K562 (cell line): ENCODE data around the gene BNIPL. TPM values are rescaled to one million over a fixed set of nuclear protein-coding genes. Genes with fewer than 3 reads are reported as not detected.

Experiments used
- AFF1 ChIP-seq, 2 experiments: fragments of 450-650 bp; IDR thresholded peaks; 2 replicates each; pipeline ENCODE4 v1.6.1; 2018; ENCODE audit warnings: mild to moderate bottlenecking in 2 of 2, low read depth in 1 of 2; ENCODE audit not compliant: partially characterized antibody in 2 of 2
- ARHGAP35 ChIP-seq: fragments of 450-650 bp; IDR thresholded peaks from 2 replicates; pipeline ENCODE4 v1.6.1; 2018; ENCODE audit not compliant: partially characterized antibody
- BMI1 ChIP-seq: fragments of 150-350 bp; IDR thresholded peaks from 2 replicates; pipeline ENCODE4 v1.6.1; 2014; ENCODE audit warnings: low read length
- E2F4 ChIP-seq: sonication (generic); formaldehyde crosslinking; IDR thresholded peaks from 2 replicates; pipeline ENCODE4 v1.8.0; 2022; ENCODE audit warnings: mild to moderate bottlenecking, low read depth, missing genetic modification reagents
- FOXP1 ChIP-seq: sonication (generic); formaldehyde crosslinking; IDR thresholded peaks from 2 replicates; pipeline ENCODE4 v1.8.0; 2022; ENCODE audit warnings: mild to moderate bottlenecking, missing genetic modification reagents
- HDAC8 ChIP-seq: fragments of 450-650 bp; IDR thresholded peaks from 2 replicates; pipeline ENCODE4 v1.6.1; 2016; ENCODE audit warnings: mild to moderate bottlenecking, missing genetic modification characterization, moderate library complexity, missing compliant biosample characterization
- HMG20B ChIP-seq: fragments of 250-450 bp; sonication (Bioruptor Pico); IDR thresholded peaks from 2 replicates; pipeline ENCODE4 v1.5.0; 2021; ENCODE audit warnings: mild to moderate bottlenecking
- LCOR ChIP-seq: sonication (generic); formaldehyde crosslinking; IDR thresholded peaks from 2 replicates; pipeline ENCODE4 v1.8.0; 2022; ENCODE audit warnings: mild to moderate bottlenecking, missing genetic modification reagents
- NUFIP1 ChIP-seq: fragments of 450-650 bp; IDR thresholded peaks from 2 replicates; pipeline ENCODE4 v1.6.1; 2018; ENCODE audit not compliant: partially characterized antibody
- PATZ1 ChIP-seq: fragments of 250-450 bp; sonication (Bioruptor Pico); IDR thresholded peaks from 2 replicates; pipeline ENCODE4 v1.5.0; 2020; ENCODE audit warnings: mild to moderate bottlenecking, borderline replicate concordance
- PHB ChIP-seq: fragments of 250-450 bp; sonication (Bioruptor Pico); IDR thresholded peaks from 2 replicates; pipeline ENCODE4 v1.5.0; 2021
- POLR2A ChIP-seq: fragments of 450-650 bp; conservative IDR thresholded peaks from 2 replicates; pipeline ENCODE4 v1.6.1; 2016
- POLR2B ChIP-seq: fragments of 450-650 bp; IDR thresholded peaks from 2 replicates; pipeline ENCODE4 v1.6.1; 2018; ENCODE audit warnings: low read depth; ENCODE audit not compliant: partially characterized antibody
- RBM22 ChIP-seq: fragments of 200-400 bp; formaldehyde crosslinking; IDR thresholded peaks from 2 replicates; pipeline ENCODE4 v1.6.1; 2018; ENCODE audit warnings: low read length, low read depth; ENCODE audit not compliant: poor library complexity, severe bottlenecking
- polyA plus RNA-seq, 8 experiments: library from polyadenylated mRNA; depleted of rRNA in 4 of 8; stranded (reverse) in 5 of 8; unstranded in 3 of 8; fragments of >200 nt; fragmentation: Nextera tagmentation in 2 of 8; fragmentation: Illumina TruSeq in 1 of 8; extraction: Ambion mirVana in 2 of 8; extraction: Trizol in 1 of 8; gene quantifications; 2 replicates each; pipeline versions ENCODE4 v1.2.1 to v1.2.3, GENCODE V29; 2011 to 2014; ENCODE audit warnings: inconsistent platforms in 1 of 8, missing spikeins in 1 of 8
- total RNA-seq, 7 experiments: library from RNA; depleted of rRNA in 6 of 7; stranded (reverse); fragments of >200 nt in 6 of 7; fragmentation: Illumina TruSeq in 2 of 7; extraction: Trizol in 2 of 7; gene quantifications; 2 replicates each; pipeline versions ENCODE4 v1.2.1 to v1.2.3, GENCODE V29; 2011 to 2021; ENCODE audit warnings: low replicate concordance in 1 of 7
- TF ChIP-seq, protein P1 (sequence below): fragments of 450-650 bp; formaldehyde crosslinking; IDR thresholded peaks from 2 replicates; pipeline ENCODE4 v1.4.0; 2022; ENCODE audit warnings: missing genetic modification characterization
- TF ChIP-seq, protein P2 (sequence below), 2 experiments: fragments of 150-350 bp in 1 of 2; IDR thresholded peaks; 2 replicates each; pipeline ENCODE4 v1.6.1; 2012 to 2016; ENCODE audit warnings: low read depth in 2 of 2, low read length in 2 of 2, mild to moderate bottlenecking in 1 of 2, moderate library complexity in 1 of 2

Gene BNIPL
- total and polyA plus RNA-seq, 9 of the 15 experiments (the other 6 are each of a cell fraction or from before 2014, with no cell fraction given): 0.08 to 1.4 (median 0.68) TPM

- TF ChIP-seq HMG20B (CRISPR knock-in tag) (no peak), E2F4 (CRISPR knock-in tag) (no peak), BMI1 (no peak), RBM22 (no peak), POLR2B (no peak), ARHGAP35 (no peak), LCOR (CRISPR knock-in tag) (peak; percentile 57; the same call in 1 of the 2 replicates), PHB (CRISPR knock-in tag) (no peak), FOXP1 (no peak), PATZ1 (CRISPR knock-in tag) (no peak), AFF1 (IDR thresholded peaks at IDR 0.05; ENCODE audit: low read depth in 1 of 2, partially characterized antibody in 2 of 2) (no peak), NUFIP1 (no peak), POLR2A (peak; percentile 46; the same call in 1 of the 2 replicates), HDAC8 (tag) (no peak; the same call in 1 of the 2 replicates)
- TF ChIP-seq, protein P1, sequence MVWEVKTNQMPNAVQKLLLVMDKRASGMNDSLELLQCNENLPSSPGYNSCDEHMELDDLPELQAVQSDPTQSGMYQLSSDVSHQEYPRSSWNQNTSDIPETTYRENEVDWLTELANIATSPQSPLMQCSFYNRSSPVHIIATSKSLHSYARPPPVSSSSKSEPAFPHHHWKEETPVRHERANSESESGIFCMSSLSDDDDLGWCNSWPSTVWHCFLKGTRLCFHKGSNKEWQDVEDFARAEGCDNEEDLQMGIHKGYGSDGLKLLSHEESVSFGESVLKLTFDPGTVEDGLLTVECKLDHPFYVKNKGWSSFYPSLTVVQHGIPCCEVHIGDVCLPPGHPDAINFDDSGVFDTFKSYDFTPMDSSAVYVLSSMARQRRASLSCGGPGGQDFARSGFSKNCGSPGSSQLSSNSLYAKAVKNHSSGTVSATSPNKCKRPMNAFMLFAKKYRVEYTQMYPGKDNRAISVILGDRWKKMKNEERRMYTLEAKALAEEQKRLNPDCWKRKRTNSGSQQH (CRISPR knock-in tag): no peak
- TF ChIP-seq, protein P2, sequence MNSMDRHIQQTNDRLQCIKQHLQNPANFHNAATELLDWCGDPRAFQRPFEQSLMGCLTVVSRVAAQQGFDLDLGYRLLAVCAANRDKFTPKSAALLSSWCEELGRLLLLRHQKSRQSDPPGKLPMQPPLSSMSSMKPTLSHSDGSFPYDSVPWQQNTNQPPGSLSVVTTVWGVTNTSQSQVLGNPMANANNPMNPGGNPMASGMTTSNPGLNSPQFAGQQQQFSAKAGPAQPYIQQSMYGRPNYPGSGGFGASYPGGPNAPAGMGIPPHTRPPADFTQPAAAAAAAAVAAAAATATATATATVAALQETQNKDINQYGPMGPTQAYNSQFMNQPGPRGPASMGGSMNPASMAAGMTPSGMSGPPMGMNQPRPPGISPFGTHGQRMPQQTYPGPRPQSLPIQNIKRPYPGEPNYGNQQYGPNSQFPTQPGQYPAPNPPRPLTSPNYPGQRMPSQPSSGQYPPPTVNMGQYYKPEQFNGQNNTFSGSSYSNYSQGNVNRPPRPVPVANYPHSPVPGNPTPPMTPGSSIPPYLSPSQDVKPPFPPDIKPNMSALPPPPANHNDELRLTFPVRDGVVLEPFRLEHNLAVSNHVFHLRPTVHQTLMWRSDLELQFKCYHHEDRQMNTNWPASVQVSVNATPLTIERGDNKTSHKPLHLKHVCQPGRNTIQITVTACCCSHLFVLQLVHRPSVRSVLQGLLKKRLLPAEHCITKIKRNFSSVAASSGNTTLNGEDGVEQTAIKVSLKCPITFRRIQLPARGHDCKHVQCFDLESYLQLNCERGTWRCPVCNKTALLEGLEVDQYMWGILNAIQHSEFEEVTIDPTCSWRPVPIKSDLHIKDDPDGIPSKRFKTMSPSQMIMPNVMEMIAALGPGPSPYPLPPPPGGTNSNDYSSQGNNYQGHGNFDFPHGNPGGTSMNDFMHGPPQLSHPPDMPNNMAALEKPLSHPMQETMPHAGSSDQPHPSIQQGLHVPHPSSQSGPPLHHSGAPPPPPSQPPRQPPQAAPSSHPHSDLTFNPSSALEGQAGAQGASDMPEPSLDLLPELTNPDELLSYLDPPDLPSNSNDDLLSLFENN (IDR thresholded peaks at IDR 0.05; ENCODE audit: low read depth in 2 of 2, low read length in 2 of 2): no peak
These were observed 37.2 kb upstream of the BNIPL start (continued) for GRCh38 chr1:150999051-150999674.
